Measurements from ENCODE around the gene DAGLB. TPM values are rescaled to one million over a fixed set of nuclear protein-coding genes. Genes with fewer than 3 reads are reported as not detected.

The DAGLB gene
- total RNA-seq, 4 donors from 2014 or later = 12.6 to 25.8 (median 18.0) TPM

- no peaks in the 10 kb centered on the region for H3K9me3 ChIP-seq
- peak overlapping the region; percentile 68 to 94 (median 88) for H3K27ac ChIP-seq
- H3K4me1 ChIP-seq = peaks cover 2 to 48% (median 39%) of the 10 kb centered on the region in 4 donors
- H3K4me3 ChIP-seq = peak overlapping the region; percentile 57 to 74 (median 72)
- TF ChIP-seq EP300 (IDR thresholded peaks at IDR 0.05) (no peak), POLR2A (IDR thresholded peaks at IDR 0.05) (no peak)
- H3K27me3 ChIP-seq = no peaks in the 10 kb centered on the region
- 2% methylated on average over 23 of the region's 23 CpGs for WGBS, 2 donors
- no peak for DNase-seq (ENCODE audit: low spot score in 2 of 2)
- peaks cover 0 to 5% (median 0%) of the 10 kb centered on the region in 3 donors for H3K36me3 ChIP-seq
These were observed 72.2 kb downstream of the DAGLB start for GRCh38 chr7:6375348-6376101.

DNA sequence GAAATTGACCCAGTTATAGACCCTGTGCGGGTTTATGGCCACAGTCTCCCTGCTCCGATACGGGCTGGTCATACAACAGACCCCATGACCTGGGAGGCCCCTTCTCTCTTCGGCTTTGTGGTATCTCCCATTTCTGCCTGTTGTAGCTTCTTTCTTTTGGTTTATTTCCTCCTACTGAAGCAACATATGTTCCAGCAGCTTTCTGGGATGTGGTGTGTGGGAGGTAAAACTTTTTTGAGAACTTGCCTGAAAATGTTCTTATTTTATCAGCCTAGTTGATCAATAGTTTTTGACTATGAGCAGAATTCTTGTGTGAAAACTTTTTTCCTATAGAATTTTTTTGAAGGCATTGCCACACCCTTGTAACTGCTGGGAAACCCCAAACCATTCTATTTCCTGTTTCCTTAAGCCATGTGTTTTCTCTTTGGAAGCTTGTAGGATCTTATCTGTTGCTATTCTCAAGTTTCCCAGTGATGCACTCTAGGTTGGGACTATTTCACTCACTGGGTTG lies 80.0 kb downstream of the DAGLB start:
- 28 to 38% methylated on average over 4 of the region's 4 CpGs for WGBS, 2 donors
- H3K4me3 ChIP-seq = no peak overlapping the region
- H3K9me3 ChIP-seq = no peaks in the 10 kb centered on the region
- H3K27ac ChIP-seq = no peak overlapping the region
- no peaks in the 10 kb centered on the region for H3K27me3 ChIP-seq
- H3K4me1 ChIP-seq = no peaks in the 10 kb centered on the region
- TF ChIP-seq, protein P1, sequence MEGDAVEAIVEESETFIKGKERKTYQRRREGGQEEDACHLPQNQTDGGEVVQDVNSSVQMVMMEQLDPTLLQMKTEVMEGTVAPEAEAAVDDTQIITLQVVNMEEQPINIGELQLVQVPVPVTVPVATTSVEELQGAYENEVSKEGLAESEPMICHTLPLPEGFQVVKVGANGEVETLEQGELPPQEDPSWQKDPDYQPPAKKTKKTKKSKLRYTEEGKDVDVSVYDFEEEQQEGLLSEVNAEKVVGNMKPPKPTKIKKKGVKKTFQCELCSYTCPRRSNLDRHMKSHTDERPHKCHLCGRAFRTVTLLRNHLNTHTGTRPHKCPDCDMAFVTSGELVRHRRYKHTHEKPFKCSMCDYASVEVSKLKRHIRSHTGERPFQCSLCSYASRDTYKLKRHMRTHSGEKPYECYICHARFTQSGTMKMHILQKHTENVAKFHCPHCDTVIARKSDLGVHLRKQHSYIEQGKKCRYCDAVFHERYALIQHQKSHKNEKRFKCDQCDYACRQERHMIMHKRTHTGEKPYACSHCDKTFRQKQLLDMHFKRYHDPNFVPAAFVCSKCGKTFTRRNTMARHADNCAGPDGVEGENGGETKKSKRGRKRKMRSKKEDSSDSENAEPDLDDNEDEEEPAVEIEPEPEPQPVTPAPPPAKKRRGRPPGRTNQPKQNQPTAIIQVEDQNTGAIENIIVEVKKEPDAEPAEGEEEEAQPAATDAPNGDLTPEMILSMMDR (IDR thresholded peaks at IDR 0.05) = no peak
- TF ChIP-seq POLR2A (IDR thresholded peaks at IDR 0.05) (no peak), EP300 (IDR thresholded peaks at IDR 0.05) (no peak)
- no peak for DNase-seq (ENCODE audit: low spot score in 2 of 2)
- no peaks in the 10 kb centered on the region for H3K36me3 ChIP-seq

DNA sequence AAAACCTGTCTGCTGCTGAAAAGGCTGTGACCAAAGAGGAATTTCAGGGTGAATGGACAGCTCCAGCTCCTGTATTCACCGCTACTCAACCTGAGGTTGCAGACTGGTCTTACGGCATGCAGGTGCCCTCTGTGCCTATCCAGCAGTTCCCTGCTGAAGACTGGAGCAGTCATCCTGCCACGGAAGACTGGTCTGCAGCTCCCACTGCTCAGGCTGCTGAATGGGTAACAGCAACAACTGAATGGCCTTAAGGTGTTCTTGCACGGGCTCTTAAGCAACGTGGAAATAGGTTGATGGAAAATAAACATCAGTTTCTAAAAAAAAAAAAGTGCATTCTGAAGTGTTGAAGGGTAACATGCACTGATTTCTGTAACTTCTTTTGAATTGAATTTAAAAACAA lies 82.3 kb downstream of the DAGLB start:
- DNase-seq (ENCODE audit: low spot score in 2 of 2) = no peak
- no peaks in the 10 kb centered on the region for H3K27me3 ChIP-seq

DNA sequence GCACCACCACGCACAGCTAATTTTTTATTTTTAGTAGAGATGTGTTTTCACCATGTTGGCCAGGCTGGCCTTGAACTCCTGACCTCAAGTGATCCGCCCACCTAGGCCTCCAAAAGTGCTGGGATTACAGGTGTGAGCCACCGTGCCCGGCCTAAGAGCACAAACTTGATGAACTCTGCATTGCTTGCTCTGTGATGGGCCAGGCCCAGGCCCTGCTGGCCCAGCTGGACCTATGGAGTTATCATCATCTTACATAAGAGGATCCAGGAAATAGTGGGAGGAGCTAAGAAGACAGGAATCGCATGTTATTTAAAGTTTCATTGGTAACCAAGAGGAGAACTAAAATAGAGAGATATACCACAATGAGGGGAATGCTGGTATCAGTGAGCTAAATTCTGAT lies 86.9 kb downstream of the DAGLB start:
- 71 to 80% methylated on average over 5 of the region's 5 CpGs for WGBS, 2 donors
- Histone ChIP-seq H3K4me1 (no peaks in the 10 kb centered on the region), H3K4me3 (no peak overlapping the region), H3K27ac (no peak overlapping the region), H3K36me3 (no peaks in the 10 kb centered on the region), H3K27me3 (no peaks in the 10 kb centered on the region), H3K9me3 (no peaks in the 10 kb centered on the region)
- TF ChIP-seq, protein P1 (IDR thresholded peaks at IDR 0.05) = no peak
- DNase-seq (ENCODE audit: low spot score in 2 of 2) = no peak

More for the DNA sequence above, 82.3 kb downstream of the DAGLB start:
- no peaks in the 10 kb centered on the region for H3K36me3 ChIP-seq
- no peaks in the 10 kb centered on the region for H3K9me3 ChIP-seq
- no peak overlapping the region for H3K27ac ChIP-seq
- 79 to 80% methylated on average over 5 of the region's 5 CpGs for WGBS, 2 donors
- no peak overlapping the region for H3K4me3 ChIP-seq
- no peaks in the 10 kb centered on the region for H3K4me1 ChIP-seq
- TF ChIP-seq, protein P1 (IDR thresholded peaks at IDR 0.05) = no peak

GRCh38 chr7:6359734-6360133 lies 88.0 kb downstream of the DAGLB start:
- WGBS, 2 donors = 84 to 96% methylated on average over 2 of the region's 2 CpGs
- no peaks in the 10 kb centered on the region for H3K4me1 ChIP-seq
- no peaks in the 10 kb centered on the region for H3K36me3 ChIP-seq
- no peaks in the 10 kb centered on the region for H3K9me3 ChIP-seq
- no peak overlapping the region for H3K27ac ChIP-seq
- TF ChIP-seq EP300 (IDR thresholded peaks at IDR 0.05) (no peak), POLR2A (IDR thresholded peaks at IDR 0.05) (no peak)
- TF ChIP-seq, protein P1 (IDR thresholded peaks at IDR 0.05) = no peak
- H3K27me3 ChIP-seq = no peaks in the 10 kb centered on the region
- no peak overlapping the region for H3K4me3 ChIP-seq
- no peak for DNase-seq (ENCODE audit: low spot score in 2 of 2)

Other genes with a start within 250 kb of the DAGLB start
- 10 to 100 TPM; 49.2 to 61.2 (median 53.2) TPM for gene CYTH3, start 175.3 kb downstream of the DAGLB start, total RNA-seq
- 10 to 100 TPM in 3 of 4 donors, 1 to 10 TPM in 1; 8.4 to 17.6 (median 14.3) TPM for gene FAM220A, start 99.0 kb downstream of the DAGLB start, total RNA-seq
- gene RAC1, start 73.4 kb downstream of the DAGLB start, total RNA-seq = 100 to 1,000 TPM; 133 to 222 (median 140) TPM
- 10 to 100 TPM; 61.0 to 80.6 (median 72.2) TPM for gene KDELR2, start 36.2 kb upstream of the DAGLB start, total RNA-seq
- not detected for gene GRID2IP, start 103.5 kb upstream of the DAGLB start, total RNA-seq
- 10 to 100 TPM; 38.1 to 48.3 (median 43.2) TPM for gene ZDHHC4, start 129.5 kb upstream of the DAGLB start, total RNA-seq
- gene INTS15, start 142.1 kb upstream of the DAGLB start, total RNA-seq = 10 to 100 TPM; 28.0 to 63.0 (median 34.0) TPM
- 10 to 100 TPM in 3 of 4 donors, 1 to 10 TPM in 1; 8.2 to 18.2 (median 12.7) TPM for gene ZNF853, start 167.7 kb upstream of the DAGLB start, total RNA-seq
- gene ZNF316, start 189.4 kb upstream of the DAGLB start, total RNA-seq = 10 to 100 TPM; 32.1 to 77.7 (median 36.2) TPM

Measured in tibial nerve (tissue), 4 donors.